Hematopoietic multipotent progenitor cell (in vitro differentiated cells): Measurements from ENCODE around the gene PAK6. TPM values are rescaled to one million over a fixed set of nuclear protein-coding genes. Genes with fewer than 3 reads are reported as not detected.

Source experiments
- DNase-seq, 3 donors: peaks; one replicate each; pipeline ENCODE4 v3.0.0-alpha.2; 2011 to 2015; ENCODE audit warnings: low read depth in 2 of 3, low spot score in 2 of 3
- total RNA-seq: library from RNA; depleted of rRNA; stranded (reverse); fragments of >200 nt; gene quantifications from one replicate; pipeline ENCODE4 v1.2.3, GENCODE V29; 2012

Gene PAK6
- total RNA-seq, 1 donor, result 1.3 TPM

GRCh38 chr15:40275523-40275922 is 36.7 kb downstream of the PAK6 start:
- DNase-seq, result no peak

DNA sequence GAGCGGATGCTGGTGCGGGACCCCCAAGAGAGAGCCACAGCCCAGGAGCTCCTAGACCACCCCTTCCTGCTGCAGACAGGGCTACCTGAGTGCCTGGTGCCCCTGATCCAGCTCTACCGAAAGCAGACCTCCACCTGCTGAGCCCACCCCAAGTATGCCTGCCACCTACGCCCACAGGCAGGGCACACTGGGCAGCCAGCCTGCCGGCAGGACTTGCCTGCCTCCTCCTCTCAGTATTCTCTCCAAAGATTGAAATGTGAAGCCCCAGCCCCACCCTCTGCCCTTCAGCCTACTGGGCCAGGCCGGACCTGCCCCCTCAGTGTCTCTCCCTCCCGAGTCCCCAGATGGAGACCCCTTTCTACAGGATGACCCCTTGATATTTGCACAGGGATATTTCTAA is 37.1 kb downstream of the PAK6 start:
- no peak for DNase-seq

- no peak for DNase-seq
Observed at GRCh38 chr15:40276927-40277326, 38.1 kb downstream of the PAK6 start.

GRCh38 chr15:40277471-40277870 is 38.6 kb downstream of the PAK6 start:
- no peak for DNase-seq

GRCh38 chr15:40278026-40278425 is 39.2 kb downstream of the PAK6 start:
- DNase-seq, result no peak

GRCh38 chr15:40279437-40280141 is 40.7 kb downstream of the PAK6 start:
- DNase-seq, result peak; percentile 37 to 59 (median 50)

- DNase-seq, result no peak
Observed at GRCh38 chr15:40280260-40281056, 41.6 kb downstream of the PAK6 start.

GRCh38 chr15:40281057-40281800 is 42.4 kb downstream of the PAK6 start:
- no peak for DNase-seq

DNA sequence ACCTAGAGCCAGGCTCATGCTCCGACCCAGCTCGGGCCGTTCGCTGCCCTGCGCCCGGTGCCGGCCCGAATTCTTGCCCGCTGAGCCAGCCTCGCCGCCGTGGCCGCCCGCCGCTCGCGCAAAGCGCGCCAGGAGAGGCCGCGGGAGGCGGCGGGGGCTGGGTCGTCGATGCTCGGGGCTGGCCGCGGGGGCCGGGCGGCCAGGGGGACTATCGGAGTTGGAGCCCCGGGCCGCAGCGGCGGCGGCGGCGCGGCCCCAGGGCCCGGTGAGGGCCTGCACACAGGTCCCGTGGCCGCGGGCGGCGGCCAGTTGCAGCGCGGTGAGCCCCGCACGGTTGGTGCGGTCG is 42.9 kb downstream of the PAK6 start:
- DNase-seq, result no peak

DNA sequence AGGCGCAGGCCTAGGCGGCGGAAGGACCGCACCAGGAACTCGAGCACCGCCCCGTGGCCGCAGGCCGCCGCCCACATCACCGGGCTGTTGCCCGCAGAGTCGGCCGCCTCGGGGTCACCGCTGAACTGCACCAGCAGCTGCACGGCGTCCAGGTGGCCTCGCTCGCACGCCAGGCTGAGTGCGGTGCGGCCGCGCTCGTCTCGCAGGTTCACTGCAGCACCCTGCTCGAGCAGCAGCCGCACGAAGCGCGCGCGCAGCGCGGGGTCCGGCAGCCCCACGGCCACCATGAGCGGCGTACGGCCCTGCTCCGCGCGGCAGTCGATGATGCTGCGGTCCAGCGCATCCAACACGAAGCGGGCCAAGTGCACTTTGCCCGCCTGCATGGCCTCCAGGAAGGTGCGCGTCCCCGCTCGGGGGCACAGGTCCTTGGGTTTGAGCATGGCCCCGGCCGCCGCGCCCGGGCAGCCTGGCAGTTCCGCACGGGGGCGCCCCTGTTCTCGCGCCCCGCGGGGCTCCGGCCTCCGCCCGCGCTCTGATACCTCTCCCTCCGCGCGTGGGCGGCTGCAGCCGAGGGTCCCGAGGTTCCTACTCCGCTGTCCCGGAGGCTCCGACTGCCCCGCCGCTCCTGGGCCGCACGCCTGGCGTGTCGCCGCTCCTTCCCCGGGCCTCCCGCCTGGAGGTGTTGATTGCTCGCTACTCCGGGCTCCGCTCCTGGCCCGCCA is 43.4 kb downstream of the PAK6 start:
- peak; percentile 38 to 62 (median 57) for DNase-seq

DNA sequence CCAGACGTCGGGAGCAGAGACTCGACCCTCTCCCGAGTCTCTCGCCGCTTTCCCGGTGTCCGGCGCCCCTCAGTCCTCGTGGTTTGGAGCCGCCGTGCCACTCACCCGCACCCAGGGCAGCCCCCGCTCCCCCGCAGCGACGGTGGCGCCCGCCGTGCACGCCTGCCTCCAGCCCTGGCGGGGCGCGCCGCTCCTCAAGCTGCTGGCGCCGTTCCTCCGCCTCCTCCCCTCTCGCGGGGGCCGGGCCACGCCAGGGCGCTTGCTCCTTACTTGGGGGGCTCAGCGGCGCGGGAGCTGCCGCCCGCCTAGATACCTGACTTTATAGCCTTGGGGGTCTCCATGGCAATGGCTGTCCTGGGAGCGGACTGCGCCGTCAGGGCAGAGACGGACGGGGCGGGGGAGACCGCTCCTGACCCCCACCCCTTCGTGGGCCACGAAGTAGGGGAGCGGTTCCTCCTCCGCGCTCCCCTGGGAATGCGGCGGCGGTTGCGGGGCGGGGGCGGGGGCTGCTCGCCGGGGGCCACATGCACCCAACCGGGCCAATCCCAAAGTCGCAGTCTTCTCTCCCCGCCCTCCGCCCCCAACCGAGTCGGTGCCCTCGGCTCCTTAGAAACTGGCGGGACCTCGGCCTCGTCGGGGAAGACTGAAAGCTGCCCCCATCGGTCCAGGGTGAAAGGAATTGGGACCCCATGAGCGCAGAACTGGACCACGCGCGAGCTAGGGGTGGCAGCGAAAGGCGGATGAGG is 44.2 kb downstream of the PAK6 start, which contains the start of gene ANKRD63:
TSS of gene ANKRD63 (minus strand) at position 196 of the 746 bp plus-strand sequence. CDS start 478 bp downstream, outside the sequence.
- DNase-seq, result peak in 1 of 3 donors; percentile 42

DNA sequence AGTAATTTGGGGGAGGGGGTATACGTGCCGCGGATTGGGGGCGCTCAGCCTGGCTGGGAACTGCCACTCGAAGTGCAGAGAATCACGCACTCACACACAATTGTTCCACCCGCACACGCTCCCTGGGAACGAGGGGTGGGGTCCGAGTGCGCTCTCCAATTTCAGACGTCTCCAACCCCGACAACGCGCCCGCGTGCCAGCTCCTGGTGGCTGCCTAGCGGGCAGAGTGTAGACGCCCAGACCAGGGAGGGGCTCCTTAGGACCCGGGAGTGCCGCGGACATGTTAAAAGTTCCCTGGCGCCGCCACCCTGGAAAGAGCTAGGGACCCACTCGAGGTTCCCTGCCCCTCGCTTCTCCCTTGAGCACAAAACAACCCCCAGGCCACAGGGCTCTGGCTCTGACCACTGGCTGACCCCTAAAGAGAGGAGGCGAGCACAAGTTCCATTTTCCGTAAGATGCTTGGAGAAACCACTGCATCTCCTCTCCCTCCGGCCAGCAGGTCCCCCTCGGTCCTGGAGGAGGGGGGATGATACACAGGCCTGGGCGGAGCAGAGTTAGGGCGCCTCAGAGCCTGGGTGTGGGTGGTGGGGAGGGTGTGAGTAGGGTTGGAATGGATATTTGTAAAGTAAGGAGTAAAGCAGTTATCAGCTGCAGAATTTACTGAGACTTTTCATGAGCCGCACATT is 44.9 kb downstream of the PAK6 start:
- DNase-seq, result no peak

GRCh38 chr15:40285151-40285550 is 46.3 kb downstream of the PAK6 start:
- DNase-seq, result no peak

- DNase-seq, result no peak
Observed at GRCh38 chr15:40285554-40286011, 46.7 kb downstream of the PAK6 start.

DNA sequence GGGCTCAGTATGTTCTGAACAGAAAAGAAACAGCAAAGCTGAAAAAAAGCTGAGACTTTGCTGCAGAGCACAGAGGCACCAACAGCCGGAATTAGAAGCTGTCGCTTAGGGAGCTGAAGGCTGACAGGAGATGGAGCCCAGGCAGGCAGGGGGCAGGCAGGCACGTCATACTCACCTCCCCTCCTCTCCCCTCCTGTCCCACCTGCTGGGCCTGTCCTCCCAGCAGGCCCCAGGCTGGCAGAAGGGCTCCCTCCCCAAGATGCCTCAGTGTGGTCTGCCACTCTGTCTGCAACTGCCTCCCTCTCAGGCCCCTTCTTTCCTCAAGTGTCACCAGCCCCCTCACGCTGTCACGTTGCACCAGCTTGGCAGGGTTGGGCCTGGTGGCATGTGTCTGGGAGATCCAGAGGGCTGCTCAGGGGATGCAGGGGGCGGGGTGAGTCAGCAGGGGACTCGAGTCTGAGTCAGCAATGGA is 47.2 kb downstream of the PAK6 start:
- DNase-seq, result no peak

DNA sequence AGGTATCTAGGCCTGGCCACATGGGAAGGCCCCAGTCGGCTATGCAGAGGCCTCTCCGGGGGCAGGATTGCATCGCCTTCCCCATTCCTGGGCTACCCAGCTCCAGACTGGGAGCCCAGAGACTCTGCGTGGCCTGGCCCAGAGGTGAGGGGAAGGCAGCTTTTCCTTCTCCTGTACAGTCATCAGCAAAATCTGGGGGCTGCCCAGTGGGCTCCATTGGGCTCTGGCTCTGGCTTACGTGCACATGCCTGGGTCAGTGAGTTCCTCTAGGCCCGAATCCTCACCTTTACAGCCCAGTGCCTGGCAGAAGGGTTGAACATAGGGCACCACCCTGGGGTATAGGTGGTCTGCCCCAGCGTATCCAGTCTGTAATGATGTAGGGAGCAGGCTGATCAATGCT is 47.9 kb downstream of the PAK6 start:
- no peak for DNase-seq

DNA sequence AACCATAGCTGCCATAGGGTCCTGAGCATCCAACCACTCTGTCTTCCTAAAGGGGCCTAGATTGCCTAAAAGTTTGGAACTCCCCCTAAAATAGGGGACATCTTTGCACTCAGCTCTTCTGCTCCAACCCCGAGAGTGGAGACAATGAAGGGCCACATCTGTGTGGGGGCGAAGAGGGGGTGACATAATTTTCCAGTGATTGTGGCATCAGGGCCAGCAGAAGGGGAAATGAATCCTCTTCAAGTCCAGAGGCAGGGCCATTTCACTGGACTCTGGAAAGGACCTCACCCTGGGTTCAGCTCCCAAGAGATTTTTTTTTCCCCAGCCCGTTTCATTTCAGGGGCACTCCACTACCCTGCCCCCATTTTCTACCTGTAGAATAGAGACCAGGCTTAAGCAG is 48.6 kb downstream of the PAK6 start:
- DNase-seq, result no peak

DNA sequence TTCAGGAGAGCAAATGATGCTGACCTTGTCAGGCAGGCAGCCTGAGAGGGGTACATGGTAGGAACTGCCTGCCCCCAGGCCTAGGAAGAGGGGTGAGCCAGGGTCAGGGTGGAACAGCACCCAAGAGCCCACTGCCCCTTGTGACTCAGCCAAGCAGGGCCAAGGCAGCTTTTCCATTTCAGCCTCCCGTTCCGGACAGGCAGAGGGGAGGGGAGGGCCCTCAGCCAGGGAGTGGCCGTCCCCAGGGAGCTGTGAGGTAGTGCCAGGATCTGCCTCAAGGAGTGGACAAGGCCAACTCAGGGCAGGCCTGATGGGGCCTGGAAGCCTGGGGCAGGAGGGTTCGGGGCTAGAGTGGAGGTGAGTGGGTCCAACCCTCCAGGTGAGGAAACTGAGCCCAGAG is 49.1 kb downstream of the PAK6 start:
- DNase-seq, result no peak

GRCh38 chr15:40289140-40289775 is 50.4 kb downstream of the PAK6 start:
- DNase-seq, result no peak
